ENCODE results near the gene BCL7A.

Gene BCL7A

DNA sequence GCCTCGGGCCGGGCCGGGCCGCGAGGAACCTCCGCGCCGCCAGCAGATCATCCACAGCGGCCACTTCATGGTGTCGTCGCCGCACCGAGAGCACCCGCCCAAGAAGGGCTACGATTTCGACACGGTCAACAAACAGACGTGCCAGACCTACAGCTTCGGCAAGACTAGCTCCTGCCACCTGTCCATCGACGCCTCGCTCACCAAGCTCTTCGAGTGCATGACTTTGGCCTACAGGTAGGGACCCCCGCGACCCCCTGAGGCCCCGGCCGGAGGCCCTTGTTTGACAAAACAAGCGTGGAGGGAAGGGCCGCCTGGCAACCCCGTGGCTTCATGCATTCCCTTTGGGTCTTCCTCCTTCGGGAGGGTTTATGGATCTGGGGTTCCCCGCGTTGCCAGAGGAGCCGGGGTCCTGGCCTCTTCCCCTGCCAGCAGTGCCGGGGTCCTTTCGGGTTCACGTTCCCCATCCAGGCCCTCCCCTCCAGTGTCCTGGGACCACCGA, 57.4 kb downstream of the BCL7A start:
- no peak overlapping the region for H2AK5ac ChIP-seq (ENCODE audit: low read length)
- peaks cover 39% of the 10 kb centered on the region for H3K79me2 ChIP-seq (ENCODE audit: control insufficient read depth, insufficient read depth, low read length)
- H3K56ac ChIP-seq (ENCODE audit: low read length) = peak overlapping the region; percentile 82
- no peak overlapping the region for H4K5ac ChIP-seq (ENCODE audit: low read length)
- H2BK120ac ChIP-seq (ENCODE audit: low read depth, low read length) = no peak overlapping the region
- no peaks in the 10 kb centered on the region for H3K27me3 ChIP-seq (ENCODE audit: insufficient read depth, low read length, poor library complexity)
- peak; percentile 66 for DNase-seq
- H3K4ac ChIP-seq (ENCODE audit: low read depth, low read length) = peak overlapping the region; percentile 94
- H2BK5ac ChIP-seq (ENCODE audit: low read length) = no peak overlapping the region
- H3K36me3 ChIP-seq (ENCODE audit: control insufficient read depth, insufficient read depth, low read length) = no peaks in the 10 kb centered on the region
- H3K9ac ChIP-seq (ENCODE audit: low read length) = peak overlapping the region; percentile 56
- WGBS (ENCODE audit: extremely low coverage, insufficient coverage, low lambda C conversion rate) = no CpG with 5 or more reads among the region's 38 CpGs
- peaks cover 9% of the 10 kb centered on the region for H3K4me1 ChIP-seq (ENCODE audit: control insufficient read depth, low read depth, low read length)
- H4K8ac ChIP-seq (ENCODE audit: low read depth, low read length) = no peak overlapping the region
- H3K27ac ChIP-seq (ENCODE audit: low read depth, low read length) = peak overlapping the region; percentile 6
- H2BK15ac ChIP-seq (replicated peaks; ENCODE audit: low read depth) = no peak overlapping the region
- H3K18ac ChIP-seq (ENCODE audit: low read length) = peak overlapping the region; percentile 57
- H3K23ac ChIP-seq (ENCODE audit: low read length) = peak overlapping the region; percentile 29
- peak overlapping the region; percentile 90 for H3K4me2 ChIP-seq (ENCODE audit: low read length)
- peaks cover 22% of the 10 kb centered on the region for H3K79me1 ChIP-seq (ENCODE audit: low read length)
- peak overlapping the region; percentile 69 for H3K4me3 ChIP-seq (ENCODE audit: low read length)

DNA sequence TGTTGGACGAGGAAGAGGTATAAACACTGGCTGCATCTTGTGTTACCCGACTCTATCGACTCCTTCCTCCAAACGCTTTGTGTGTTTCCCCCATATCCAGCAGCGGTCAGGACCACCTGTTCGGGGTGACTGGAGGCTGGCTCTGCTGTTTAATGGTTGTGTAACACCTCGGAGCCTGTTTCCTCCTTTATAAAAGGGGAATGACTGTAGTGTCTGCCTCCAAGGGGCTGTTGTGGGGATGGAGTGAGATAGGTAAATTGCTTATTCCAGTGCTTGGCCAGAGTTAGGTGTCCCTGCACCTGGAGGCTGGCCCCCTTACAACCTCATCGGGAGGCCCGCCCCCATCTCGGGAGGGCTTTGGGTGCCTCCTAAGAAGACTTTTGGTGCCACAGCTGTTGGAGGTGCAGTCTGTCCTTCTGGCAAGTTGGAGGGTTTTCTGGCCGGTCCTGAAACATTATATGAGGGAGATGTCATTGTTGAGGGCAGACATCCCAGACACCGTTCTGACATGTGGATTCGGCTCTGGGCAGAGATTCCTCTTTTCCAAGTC, 57.9 kb downstream of the BCL7A start:
- no peak overlapping the region for H3K18ac ChIP-seq (ENCODE audit: low read length)
- H3K23ac ChIP-seq (ENCODE audit: low read length) = no peak overlapping the region
- peak; percentile 67 for DNase-seq
- H3K4me1 ChIP-seq (ENCODE audit: control insufficient read depth, low read depth, low read length) = peaks cover 9% of the 10 kb centered on the region
- H3K4ac ChIP-seq (ENCODE audit: low read depth, low read length) = no peak overlapping the region
- H4K5ac ChIP-seq (ENCODE audit: low read length) = no peak overlapping the region
- peak overlapping the region; percentile 69 for H3K4me3 ChIP-seq (ENCODE audit: low read length)
- H3K56ac ChIP-seq (ENCODE audit: low read length) = peak overlapping the region; percentile 82
- H3K9ac ChIP-seq (ENCODE audit: low read length) = peak overlapping the region; percentile 56
- H2BK15ac ChIP-seq (replicated peaks; ENCODE audit: low read depth) = no peak overlapping the region
- H3K27ac ChIP-seq (ENCODE audit: low read depth, low read length) = no peak overlapping the region
- peak overlapping the region; percentile 90 for H3K4me2 ChIP-seq (ENCODE audit: low read length)
- no peak overlapping the region for H2AK5ac ChIP-seq (ENCODE audit: low read length)
- peaks cover 23% of the 10 kb centered on the region for H3K79me1 ChIP-seq (ENCODE audit: low read length)
- peaks cover 41% of the 10 kb centered on the region for H3K79me2 ChIP-seq (ENCODE audit: control insufficient read depth, insufficient read depth, low read length)
- WGBS (ENCODE audit: extremely low coverage, insufficient coverage, low lambda C conversion rate) = no CpG with 5 or more reads among the region's 13 CpGs
- no peak overlapping the region for H2BK120ac ChIP-seq (ENCODE audit: low read depth, low read length)
- no peaks in the 10 kb centered on the region for H3K27me3 ChIP-seq (ENCODE audit: insufficient read depth, low read length, poor library complexity)
- H4K8ac ChIP-seq (ENCODE audit: low read depth, low read length) = no peak overlapping the region
- H3K36me3 ChIP-seq (ENCODE audit: control insufficient read depth, insufficient read depth, low read length) = no peaks in the 10 kb centered on the region
- H2BK5ac ChIP-seq (ENCODE audit: low read length) = no peak overlapping the region

GRCh38 chr12:122080149-122081082, 58.7 kb downstream of the BCL7A start:
- no peaks in the 10 kb centered on the region for H3K27me3 ChIP-seq (ENCODE audit: insufficient read depth, low read length, poor library complexity)
- DNase-seq = peak; percentile 60

DNA sequence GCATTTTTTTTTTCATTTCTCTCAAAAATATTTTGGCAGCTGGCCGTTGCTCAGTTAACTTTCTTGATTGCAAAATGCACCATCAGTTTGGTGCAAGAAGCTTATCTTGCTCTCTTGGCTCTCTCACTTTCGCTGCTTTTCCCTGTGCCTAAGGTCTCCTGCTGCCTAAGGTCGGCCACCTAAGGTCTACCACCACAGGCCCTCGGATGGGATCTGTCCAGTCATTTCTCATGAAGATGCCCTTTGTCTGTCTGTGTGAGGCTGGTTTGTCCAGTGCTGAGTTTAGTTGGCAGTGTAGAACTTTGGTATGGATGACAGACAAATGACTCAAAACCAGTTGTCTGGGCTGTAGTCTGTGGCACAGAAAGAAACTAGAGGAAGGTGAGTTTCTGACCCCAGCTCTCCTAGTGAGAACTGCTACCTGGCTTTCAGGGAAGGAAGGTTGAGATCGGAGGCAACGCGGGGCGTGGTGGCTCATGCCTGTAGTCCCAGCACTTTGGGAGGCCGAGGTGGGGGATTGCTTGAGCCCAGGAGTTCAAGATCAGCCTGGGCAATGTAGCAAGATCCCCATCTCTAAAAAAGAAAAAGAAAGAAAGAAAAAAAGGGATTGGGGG, 59.5 kb downstream of the BCL7A start:
- Histone ChIP-seq H3K36me3 (ENCODE audit: control insufficient read depth, insufficient read depth, low read length) (peaks cover 5% of the 10 kb centered on the region), H3K23ac (ENCODE audit: low read length) (no peak overlapping the region), H4K5ac (ENCODE audit: low read length) (no peak overlapping the region), H2BK5ac (ENCODE audit: low read length) (no peak overlapping the region), H3K4me3 (ENCODE audit: low read length) (no peak overlapping the region), H3K79me1 (ENCODE audit: low read length) (peaks cover 28% of the 10 kb centered on the region), H2AK5ac (ENCODE audit: low read length) (no peak overlapping the region), H3K9ac (ENCODE audit: low read length) (no peak overlapping the region), H3K18ac (ENCODE audit: low read length) (no peak overlapping the region), H3K4me1 (ENCODE audit: control insufficient read depth, low read depth, low read length) (peaks cover 9% of the 10 kb centered on the region), H3K79me2 (ENCODE audit: control insufficient read depth, insufficient read depth, low read length) (peaks cover 45% of the 10 kb centered on the region), H3K4ac (ENCODE audit: low read depth, low read length) (no peak overlapping the region), H3K56ac (ENCODE audit: low read length) (peak overlapping the region; percentile 25), H2BK15ac (replicated peaks; ENCODE audit: low read depth) (no peak overlapping the region), H2BK120ac (ENCODE audit: low read depth, low read length) (no peak overlapping the region), H3K27me3 (ENCODE audit: insufficient read depth, low read length, poor library complexity) (no peaks in the 10 kb centered on the region), H3K4me2 (ENCODE audit: low read length) (peak overlapping the region; percentile 8), H4K8ac (ENCODE audit: low read depth, low read length) (no peak overlapping the region), H3K27ac (ENCODE audit: low read depth, low read length) (no peak overlapping the region)
- WGBS (ENCODE audit: extremely low coverage, insufficient coverage, low lambda C conversion rate) = no CpG with 5 or more reads among the region's 9 CpGs
- no peak for DNase-seq

More at GRCh38 chr12:122080149-122081082, 58.7 kb downstream of the BCL7A start:
- WGBS (ENCODE audit: extremely low coverage, insufficient coverage, low lambda C conversion rate) = no CpG with 5 or more reads among the region's 18 CpGs
- H4K5ac ChIP-seq (ENCODE audit: low read length) = no peak overlapping the region
- H3K18ac ChIP-seq (ENCODE audit: low read length) = no peak overlapping the region
- peaks cover 41% of the 10 kb centered on the region for H3K79me2 ChIP-seq (ENCODE audit: control insufficient read depth, insufficient read depth, low read length)
- H2BK15ac ChIP-seq (replicated peaks; ENCODE audit: low read depth) = no peak overlapping the region
- H3K36me3 ChIP-seq (ENCODE audit: control insufficient read depth, insufficient read depth, low read length) = peaks cover 2% of the 10 kb centered on the region
- H3K4me1 ChIP-seq (ENCODE audit: control insufficient read depth, low read depth, low read length) = peaks cover 9% of the 10 kb centered on the region
- H3K4me2 ChIP-seq (ENCODE audit: low read length) = peak overlapping the region; percentile 90
- no peak overlapping the region for H2AK5ac ChIP-seq (ENCODE audit: low read length)
- no peak overlapping the region for H2BK5ac ChIP-seq (ENCODE audit: low read length)
- peaks cover 23% of the 10 kb centered on the region for H3K79me1 ChIP-seq (ENCODE audit: low read length)
- no peak overlapping the region for H2BK120ac ChIP-seq (ENCODE audit: low read depth, low read length)
- H3K4me3 ChIP-seq (ENCODE audit: low read length) = peak overlapping the region; percentile 69
- H3K27ac ChIP-seq (ENCODE audit: low read depth, low read length) = no peak overlapping the region
- no peak overlapping the region for H4K8ac ChIP-seq (ENCODE audit: low read depth, low read length)
- H3K56ac ChIP-seq (ENCODE audit: low read length) = peak overlapping the region; percentile 82
- H3K9ac ChIP-seq (ENCODE audit: low read length) = peak overlapping the region; percentile 56
- H3K4ac ChIP-seq (ENCODE audit: low read depth, low read length) = no peak overlapping the region
- H3K23ac ChIP-seq (ENCODE audit: low read length) = peak overlapping the region; percentile 30

DNA sequence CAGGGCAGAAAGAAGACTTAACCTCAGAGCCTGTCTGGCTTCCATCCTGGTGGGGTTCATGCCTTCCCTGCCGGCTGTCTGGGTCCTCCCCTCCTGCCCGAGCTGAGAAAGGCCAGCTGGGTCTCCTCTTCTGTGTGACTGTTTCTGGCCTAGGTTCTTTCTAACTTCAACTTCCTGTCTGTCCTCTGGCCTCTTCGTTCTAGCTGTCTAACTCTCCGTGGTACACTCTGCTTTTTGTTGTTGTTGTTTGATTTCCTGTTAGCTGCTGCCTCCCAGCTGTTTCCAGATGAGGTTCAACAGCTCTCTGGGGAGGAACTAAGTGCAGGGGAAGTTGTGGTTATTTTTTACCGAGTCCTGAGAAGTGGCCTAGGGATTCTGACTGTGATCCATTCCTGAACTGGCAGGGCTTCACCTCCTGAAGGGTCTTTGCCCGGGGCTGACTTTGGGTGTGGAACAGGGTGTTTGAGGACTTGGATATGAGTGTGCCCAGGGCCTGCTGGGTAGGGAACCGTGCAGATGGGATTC, 60.1 kb downstream of the BCL7A start:
- Histone ChIP-seq H3K9ac (ENCODE audit: low read length) (peak overlapping the region; percentile 23), H3K4ac (ENCODE audit: low read depth, low read length) (no peak overlapping the region), H4K8ac (ENCODE audit: low read depth, low read length) (no peak overlapping the region), H3K56ac (ENCODE audit: low read length) (peak overlapping the region; percentile 62), H4K5ac (ENCODE audit: low read length) (no peak overlapping the region), H3K4me2 (ENCODE audit: low read length) (peak overlapping the region; percentile 10), H2BK15ac (replicated peaks; ENCODE audit: low read depth) (no peak overlapping the region), H2BK5ac (ENCODE audit: low read length) (peak overlapping the region; percentile 2), H3K4me1 (ENCODE audit: control insufficient read depth, low read depth, low read length) (peaks cover 9% of the 10 kb centered on the region), H3K27ac (ENCODE audit: low read depth, low read length) (no peak overlapping the region), H3K36me3 (ENCODE audit: control insufficient read depth, insufficient read depth, low read length) (peaks cover 5% of the 10 kb centered on the region), H3K4me3 (ENCODE audit: low read length) (no peak overlapping the region), H2BK120ac (ENCODE audit: low read depth, low read length) (no peak overlapping the region), H3K79me2 (ENCODE audit: control insufficient read depth, insufficient read depth, low read length) (peaks cover 45% of the 10 kb centered on the region), H3K27me3 (ENCODE audit: insufficient read depth, low read length, poor library complexity) (no peaks in the 10 kb centered on the region), H3K18ac (ENCODE audit: low read length) (no peak overlapping the region), H2AK5ac (ENCODE audit: low read length) (no peak overlapping the region), H3K23ac (ENCODE audit: low read length) (no peak overlapping the region), H3K79me1 (ENCODE audit: low read length) (peaks cover 32% of the 10 kb centered on the region)
- DNase-seq = no peak
- no CpG with 5 or more reads among the region's 7 CpGs for WGBS (ENCODE audit: extremely low coverage, insufficient coverage, low lambda C conversion rate)
